ENCODE data around the gene ATP7B. TPM values are rescaled to one million over a fixed set of nuclear protein-coding genes. Genes with fewer than 3 reads are reported as not detected.

ATP7B gene
- total and polyA plus RNA-seq, 2 experiments from 2014 or later: 3.9 to 14.4 TPM

DNA sequence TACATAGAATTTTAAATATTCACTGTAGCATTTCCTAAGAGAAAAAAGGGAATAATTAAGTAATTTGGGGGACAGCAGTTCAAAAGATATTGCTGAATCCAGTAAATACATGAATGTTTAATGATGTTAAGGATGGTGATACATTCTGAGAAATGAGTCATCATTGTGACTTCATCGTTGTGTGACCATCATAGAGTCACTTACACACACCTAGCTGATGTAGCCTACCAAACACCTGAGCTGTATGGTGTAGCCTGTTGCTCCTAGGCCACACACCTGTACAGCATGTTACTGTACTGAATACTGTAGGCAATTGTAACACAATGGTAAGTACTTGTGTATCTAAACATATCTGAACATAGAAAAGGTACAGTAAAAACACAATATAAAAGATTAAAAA lies 34.8 kb downstream of the ATP7B start:
- DNase-seq (ENCODE audit: low read depth in 1 of 2, low spot score in 1 of 2): no peak
- H3K4me3 ChIP-seq: no peak overlapping the region
- H3K36me3 ChIP-seq: no peaks in the 10 kb centered on the region
- peaks cover 4% of the 10 kb centered on the region for H3K4me1 ChIP-seq (ENCODE audit: low read depth)
- H3K9me3 ChIP-seq (ENCODE audit: low read depth): no peaks in the 10 kb centered on the region
- TF ChIP-seq, protein P1, sequence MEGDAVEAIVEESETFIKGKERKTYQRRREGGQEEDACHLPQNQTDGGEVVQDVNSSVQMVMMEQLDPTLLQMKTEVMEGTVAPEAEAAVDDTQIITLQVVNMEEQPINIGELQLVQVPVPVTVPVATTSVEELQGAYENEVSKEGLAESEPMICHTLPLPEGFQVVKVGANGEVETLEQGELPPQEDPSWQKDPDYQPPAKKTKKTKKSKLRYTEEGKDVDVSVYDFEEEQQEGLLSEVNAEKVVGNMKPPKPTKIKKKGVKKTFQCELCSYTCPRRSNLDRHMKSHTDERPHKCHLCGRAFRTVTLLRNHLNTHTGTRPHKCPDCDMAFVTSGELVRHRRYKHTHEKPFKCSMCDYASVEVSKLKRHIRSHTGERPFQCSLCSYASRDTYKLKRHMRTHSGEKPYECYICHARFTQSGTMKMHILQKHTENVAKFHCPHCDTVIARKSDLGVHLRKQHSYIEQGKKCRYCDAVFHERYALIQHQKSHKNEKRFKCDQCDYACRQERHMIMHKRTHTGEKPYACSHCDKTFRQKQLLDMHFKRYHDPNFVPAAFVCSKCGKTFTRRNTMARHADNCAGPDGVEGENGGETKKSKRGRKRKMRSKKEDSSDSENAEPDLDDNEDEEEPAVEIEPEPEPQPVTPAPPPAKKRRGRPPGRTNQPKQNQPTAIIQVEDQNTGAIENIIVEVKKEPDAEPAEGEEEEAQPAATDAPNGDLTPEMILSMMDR (IDR thresholded peaks at IDR 0.05; ENCODE audit: low read depth, low read length): no peak
- H3K27ac ChIP-seq: no peak overlapping the region
- no peaks in the 10 kb centered on the region for H3K27me3 ChIP-seq

DNA sequence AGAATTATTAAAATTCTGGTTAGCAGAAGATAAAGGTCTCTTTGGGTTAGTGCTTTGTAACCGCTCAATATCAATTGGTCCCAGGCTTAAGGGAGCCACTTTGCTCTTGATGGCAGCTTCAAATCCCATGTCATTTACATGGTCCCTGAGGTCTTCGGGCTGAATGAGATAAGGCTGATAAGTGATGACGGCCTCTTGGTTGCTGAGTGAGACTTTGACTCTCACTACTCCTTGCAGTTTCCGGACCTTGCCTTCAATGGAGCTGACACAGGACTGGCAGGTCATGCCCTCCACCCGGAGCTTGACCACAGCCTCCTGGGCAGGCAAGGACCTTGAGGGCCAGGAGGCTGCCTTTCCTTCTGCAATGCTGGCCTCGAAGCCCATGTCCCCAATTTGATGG lies 36.8 kb downstream of the ATP7B start:
- Histone ChIP-seq H3K27ac (no peak overlapping the region), H3K36me3 (no peaks in the 10 kb centered on the region), H3K9me3 (ENCODE audit: low read depth) (no peaks in the 10 kb centered on the region), H3K4me1 (ENCODE audit: low read depth) (no peaks in the 10 kb centered on the region), H3K4me3 (no peak overlapping the region), H3K27me3 (no peaks in the 10 kb centered on the region)
- TF ChIP-seq, protein P1 (IDR thresholded peaks at IDR 0.05; ENCODE audit: low read depth, low read length): no peak
- DNase-seq (ENCODE audit: low read depth in 1 of 2, low spot score in 1 of 2): no peak

DNA sequence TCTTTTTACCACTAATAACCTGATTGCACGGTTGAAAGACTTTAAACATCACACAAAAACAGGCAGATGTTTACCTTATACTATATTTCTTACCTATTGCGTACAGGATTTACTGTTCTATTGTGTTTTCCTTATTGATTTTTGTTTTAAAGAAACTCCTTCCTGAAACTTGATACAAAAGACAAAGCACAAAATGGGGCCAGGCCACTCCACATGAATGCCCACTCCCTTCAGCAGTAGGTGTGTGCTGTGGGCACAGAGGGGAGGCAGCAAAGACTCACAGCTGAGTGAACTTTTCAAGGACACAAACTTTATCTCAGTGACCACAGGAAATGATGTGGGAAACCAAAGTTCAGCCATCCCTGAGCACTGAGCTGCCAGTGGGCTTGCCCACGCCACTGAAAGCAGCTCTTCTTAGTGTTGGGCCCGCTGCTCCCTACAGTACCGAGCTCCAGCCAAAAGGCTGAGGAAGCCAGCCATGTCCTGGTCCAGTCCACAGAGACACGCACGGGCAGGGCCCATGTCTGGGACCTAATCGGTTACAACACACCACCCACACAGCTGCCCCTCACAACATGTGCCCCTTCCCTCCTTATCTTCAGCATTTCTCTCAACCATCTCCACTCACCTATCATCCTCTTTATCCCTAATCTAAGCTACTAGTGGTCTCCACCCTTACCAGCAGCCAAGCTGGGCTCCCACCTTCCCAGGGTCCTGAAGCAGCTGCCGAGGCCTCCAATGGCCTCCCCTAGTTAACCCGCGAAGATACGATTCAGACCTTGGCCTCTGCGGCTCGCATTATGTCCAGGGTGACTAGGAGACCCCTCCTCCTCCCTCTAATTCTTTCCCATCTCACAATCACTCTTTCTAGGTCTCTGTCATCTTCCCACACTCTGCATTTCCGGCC lies 39.5 kb downstream of the ATP7B start:
- H3K36me3 ChIP-seq: no peaks in the 10 kb centered on the region
- TF ChIP-seq, protein P1 (IDR thresholded peaks at IDR 0.05; ENCODE audit: low read depth, low read length): no peak

DNA sequence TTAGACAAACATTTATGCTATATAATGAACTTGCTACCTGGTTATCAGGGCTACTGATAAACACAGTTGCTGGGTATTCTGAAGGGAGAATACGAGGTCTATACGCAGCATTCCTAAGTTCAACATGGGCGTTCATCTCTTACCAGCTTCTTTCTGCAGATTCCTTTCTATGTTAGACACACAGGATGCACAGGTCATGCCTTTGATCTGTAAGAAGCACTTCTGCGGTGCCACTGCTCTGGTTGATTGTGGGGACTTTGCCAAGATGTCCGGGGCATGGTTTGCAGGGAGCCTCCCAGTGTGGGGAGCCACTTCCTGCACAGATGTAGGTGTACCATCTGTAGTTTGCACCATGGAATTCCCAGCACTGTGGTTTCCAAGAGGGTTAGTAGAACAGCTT lies 40.9 kb downstream of the ATP7B start:
- no peak overlapping the region for H3K27ac ChIP-seq
- no peaks in the 10 kb centered on the region for H3K9me3 ChIP-seq (ENCODE audit: low read depth)
- H3K4me1 ChIP-seq (ENCODE audit: low read depth): no peaks in the 10 kb centered on the region
- TF ChIP-seq, protein P1 (IDR thresholded peaks at IDR 0.05; ENCODE audit: low read depth, low read length): no peak
- DNase-seq (ENCODE audit: low read depth in 1 of 2, low spot score in 1 of 2): no peak
- H3K4me3 ChIP-seq: no peak overlapping the region
- no peaks in the 10 kb centered on the region for H3K36me3 ChIP-seq
- no peaks in the 10 kb centered on the region for H3K27me3 ChIP-seq

More for the DNA sequence above, 39.5 kb downstream of the ATP7B start:
- DNase-seq (ENCODE audit: low read depth in 1 of 2, low spot score in 1 of 2): no peak
- no peak overlapping the region for H3K4me3 ChIP-seq
- no peaks in the 10 kb centered on the region for H3K9me3 ChIP-seq (ENCODE audit: low read depth)
- no peak overlapping the region for H3K27ac ChIP-seq
- no peaks in the 10 kb centered on the region for H3K4me1 ChIP-seq (ENCODE audit: low read depth)
- H3K27me3 ChIP-seq: no peaks in the 10 kb centered on the region

DNA sequence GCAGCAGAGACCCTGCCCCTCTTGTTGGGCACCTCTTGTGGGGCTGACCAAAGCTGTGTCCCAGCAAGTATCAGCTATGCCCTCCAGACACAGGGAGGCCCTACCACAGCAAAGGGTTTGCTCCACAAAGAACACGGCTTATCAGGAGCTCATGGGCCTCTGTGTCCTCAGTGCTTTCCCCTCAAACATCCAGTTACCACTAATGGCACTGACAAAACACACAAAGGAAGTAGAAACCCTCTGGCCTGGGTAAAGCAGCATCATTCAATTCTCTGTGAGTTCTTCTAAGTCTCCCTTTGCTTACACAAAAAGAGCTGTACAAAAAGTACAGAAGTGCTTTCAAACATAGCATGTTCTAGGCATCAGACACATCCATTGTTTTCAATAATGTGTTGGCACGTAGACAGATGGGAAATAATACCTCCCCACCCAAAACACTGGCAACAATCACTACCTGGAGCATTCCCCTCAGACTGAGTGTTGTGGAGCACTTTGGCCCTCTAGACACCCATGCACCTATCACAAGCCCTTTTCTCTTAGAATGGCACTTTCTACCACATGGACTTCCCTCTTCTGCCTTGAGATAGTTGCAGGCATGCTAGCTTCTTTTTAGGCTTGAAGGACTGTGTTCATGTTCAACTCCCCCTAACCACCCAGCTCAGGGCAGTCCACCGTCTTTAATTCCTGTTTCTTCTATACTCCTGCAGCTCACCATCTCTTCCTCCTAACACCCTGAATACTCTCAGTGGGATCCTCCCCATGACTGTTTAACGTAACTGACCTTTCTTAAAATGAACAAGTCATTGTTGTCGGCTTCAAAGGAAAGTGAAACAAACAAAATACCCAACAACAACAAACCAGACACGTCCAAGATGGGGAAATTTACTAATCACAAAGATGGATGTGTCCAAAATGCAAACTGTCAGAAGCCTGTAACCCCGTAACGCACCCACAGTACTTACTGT lies 43.5 kb downstream of the ATP7B start:
- TF ChIP-seq, protein P1 (IDR thresholded peaks at IDR 0.05; ENCODE audit: low read depth, low read length): no peak
- H3K36me3 ChIP-seq: no peaks in the 10 kb centered on the region
- no peak for DNase-seq (ENCODE audit: low read depth in 1 of 2, low spot score in 1 of 2)
- no peaks in the 10 kb centered on the region for H3K9me3 ChIP-seq (ENCODE audit: low read depth)
- H3K4me1 ChIP-seq (ENCODE audit: low read depth): no peaks in the 10 kb centered on the region
- no peaks in the 10 kb centered on the region for H3K27me3 ChIP-seq
- H3K27ac ChIP-seq: no peak overlapping the region
- H3K4me3 ChIP-seq: no peak overlapping the region
